HG02852 (cell line): Measurements from ENCODE around the gene UBXN10.

Experiments used
- ATAC-seq: cut with Tn5 transposase; IDR thresholded peaks from one replicate; pipeline ENCODE4 v1.9.1; 2021; ENCODE audit warnings: mild to moderate bottlenecking, moderate library complexity; ENCODE audit not compliant: unreplicated experiment

The UBXN10 gene

GRCh38 chr1:20182415-20182814, 3.5 kb upstream of the UBXN10 start:
- ATAC-seq, result no peak

GRCh38 chr1:20183035-20183434, 2.9 kb upstream of the UBXN10 start:
- ATAC-seq, result no peak

GRCh38 chr1:20183616-20184271, 2.2 kb upstream of the UBXN10 start:
- ATAC-seq, result no peak

- ATAC-seq, result no peak
Observed at GRCh38 chr1:20184481-20184900, 1.4 kb upstream of the UBXN10 start.

GRCh38 chr1:20184997-20185833, 681 bp upstream of the UBXN10 start:
- ATAC-seq, result no peak

- ATAC-seq, result no peak
Observed at GRCh38 chr1:20187103-20187812, 1.4 kb downstream of the UBXN10 start.

GRCh38 chr1:20187813-20188454, 2.0 kb downstream of the UBXN10 start:
- ATAC-seq, result no peak

- no peak for ATAC-seq
Observed at GRCh38 chr1:20188455-20188817, 2.5 kb downstream of the UBXN10 start.

- ATAC-seq, result no peak
Observed at GRCh38 chr1:20189664-20190063, 3.8 kb downstream of the UBXN10 start.

- no peak for ATAC-seq
Observed at GRCh38 chr1:20190256-20191160, 4.6 kb downstream of the UBXN10 start.

- no peak for ATAC-seq
Observed at GRCh38 chr1:20191266-20191825, 5.5 kb downstream of the UBXN10 start.

GRCh38 chr1:20192364-20192763, 6.5 kb downstream of the UBXN10 start:
- no peak for ATAC-seq

- ATAC-seq, result no peak
Observed at GRCh38 chr1:20192871-20193411, 7.0 kb downstream of the UBXN10 start.

- ATAC-seq, result no peak
Observed at GRCh38 chr1:20194224-20194623, 8.3 kb downstream of the UBXN10 start.

GRCh38 chr1:20194757-20195461, 9.0 kb downstream of the UBXN10 start:
- ATAC-seq, result no peak

- ATAC-seq, result no peak
Observed at GRCh38 chr1:20195462-20195780, 9.5 kb downstream of the UBXN10 start.

- ATAC-seq, result no peak
Observed at GRCh38 chr1:20197329-20197791, 11.5 kb downstream of the UBXN10 start.

- no peak for ATAC-seq
Observed at GRCh38 chr1:20198296-20198695, 12.4 kb downstream of the UBXN10 start.

- ATAC-seq, result no peak
Observed at GRCh38 chr1:20198918-20199317, 13.0 kb downstream of the UBXN10 start.
